Endothelial cell of umbilical vein (primary cell): ENCODE data around the gene SERPINE1. TPM values are rescaled to one million over a fixed set of nuclear protein-coding genes. Genes with fewer than 3 reads are reported as not detected.

ENCODE experiments used
- BruUV-seq: library from RNA; stranded (reverse); fragments of 400-500 nt; replicated peaks from 2 replicates; lab custom pipeline; 2021; lab: Mats Ljungman, UMichigan
- CTCF ChIA-PET: fragments of 300-600, 350-600 bp; sonication (Branson Sonifier 250); formaldehyde crosslinking; loops from one replicate; lab custom pipeline; 2021; ENCODE audit warnings: antibody characterized with exemption, inconsistent platforms; lab: Charles Lee
- POLR2A ChIA-PET: fragments of 300-600, 350-600 bp; sonication (Branson Sonifier 250); formaldehyde crosslinking; loops from one replicate; lab custom pipeline; 2021; ENCODE audit warnings: antibody characterized with exemption, inconsistent platforms; lab: Charles Lee
- DNase-seq: peaks from one replicate; pipeline ENCODE4 v3.0.0-alpha.2; 2011; ENCODE audit warnings: low read depth, low spot score
- FAIRE-seq: peaks from 2 replicates; lab custom pipeline; 2011; peaks lifted over from hg19 to GRCh38; lab: Jason Lieb, UNC
- H2AFZ ChIP-seq: 2 replicates; pipeline ENCODE4 v1.6.0; 2012; ENCODE audit warnings: low read depth, low read length, control low read depth, inconsistent platforms
- H3K27ac ChIP-seq: 2 replicates; pipeline ENCODE4 v1.5.1; 2011; ENCODE audit warnings: low read depth, mild to moderate bottlenecking, control low read depth, low read length, moderate library complexity; ENCODE audit not compliant: insufficient read depth
- H3K27me3 ChIP-seq, 2 experiments: 2 replicates each; pipeline versions ENCODE4 v1.6.0 to v1.6.1; 2011; ENCODE audit warnings: low read length in 2 of 2, mixed read lengths in 1 of 2; ENCODE audit not compliant: control insufficient read depth in 2 of 2, insufficient read depth in 2 of 2
- H3K36me3 ChIP-seq, 2 experiments: 2 replicates in 1 of 2; 3 replicates in 1 of 2; pipeline ENCODE4 v1.5.1; 2011; ENCODE audit warnings: low read length in 2 of 2, mild to moderate bottlenecking in 1 of 2, moderate library complexity in 1 of 2; ENCODE audit not compliant: control insufficient read depth in 2 of 2, insufficient read depth in 2 of 2; ENCODE audit errors: extremely low read depth in 1 of 2
- H3K4me1 ChIP-seq: 3 replicates; pipeline ENCODE4 v1.5.1; 2011; ENCODE audit warnings: mild to moderate bottlenecking, low read length; ENCODE audit not compliant: control insufficient read depth, insufficient read depth; ENCODE audit errors: extremely low read depth
- H3K4me2 ChIP-seq: 2 replicates; pipeline ENCODE4 v1.6.1; 2011; ENCODE audit warnings: low read length, control low read depth, mixed read lengths; ENCODE audit not compliant: insufficient read depth
- H3K4me3 ChIP-seq, 3 experiments: fragments of 200-600 bp in 1 of 3; sonication (generic), shearing (Covaris generic) in 1 of 3; replicated peaks in 1 of 3; 2 replicates each; pipeline ENCODE4 v1.5.1; 2011 to 2016; ENCODE audit warnings: control low read depth in 3 of 3, low read length in 3 of 3, mild to moderate bottlenecking in 2 of 3, inconsistent platforms in 1 of 3, low read depth in 1 of 3, moderate library complexity in 1 of 3; ENCODE audit not compliant: insufficient read depth in 1 of 3
- H3K79me2 ChIP-seq: 2 replicates; pipeline ENCODE4 v1.6.0; 2012; ENCODE audit warnings: low read length, inconsistent platforms; ENCODE audit not compliant: control insufficient read depth, insufficient read depth
- H3K9ac ChIP-seq: replicated peaks from 2 replicates; pipeline ENCODE3; 2011; ENCODE audit warnings: low read length, control low read depth; ENCODE audit not compliant: insufficient read depth; ENCODE audit errors: extremely low read depth
- H3K9me1 ChIP-seq: replicated peaks from 3 replicates; pipeline ENCODE4 v1.6.0; 2011; ENCODE audit warnings: mild to moderate bottlenecking, low read length; ENCODE audit not compliant: control insufficient read depth, insufficient read depth; ENCODE audit errors: extremely low read depth
- H3K9me3 ChIP-seq: replicated peaks from 2 replicates; pipeline ENCODE4 v1.5.1; 2012; ENCODE audit warnings: low read length, inconsistent platforms; ENCODE audit not compliant: control insufficient read depth, insufficient read depth
- H4K20me1 ChIP-seq: replicated peaks from 2 replicates; pipeline ENCODE3; 2011; ENCODE audit warnings: mild to moderate bottlenecking, low read length; ENCODE audit not compliant: control insufficient read depth, insufficient read depth; ENCODE audit errors: extremely low read depth
- EZH2 ChIP-seq: IDR thresholded peaks from 2 replicates; pipeline ENCODE4 v1.6.1; 2012; ENCODE audit warnings: borderline replicate concordance, low read depth, mild to moderate bottlenecking, moderate library complexity, low read length, inconsistent platforms; ENCODE audit not compliant: severe bottlenecking
- FOS ChIP-seq: IDR thresholded peaks from 2 replicates; pipeline ENCODE4 v1.6.1; 2011; ENCODE audit warnings: mild to moderate bottlenecking, low read length, moderate library complexity, borderline replicate concordance; ENCODE audit not compliant: insufficient read depth
- GATA2 ChIP-seq: IDR thresholded peaks from 2 replicates; pipeline ENCODE4 v1.7.0; 2011; ENCODE audit warnings: low read depth, mild to moderate bottlenecking, moderate library complexity, mixed read lengths, low read length; ENCODE audit not compliant: insufficient read length, insufficient read depth
- JUN ChIP-seq: IDR thresholded peaks from 2 replicates; pipeline ENCODE4 v1.6.1; 2011; ENCODE audit warnings: borderline replicate concordance, low read depth; ENCODE audit not compliant: insufficient read length, insufficient read depth
- MYC ChIP-seq: IDR thresholded peaks from one replicate; pipeline ENCODE4 v1.6.1; 2011; ENCODE audit warnings: mild to moderate bottlenecking, low read depth, low read length
- POLR2A ChIP-seq: IDR thresholded peaks from 2 replicates; pipeline ENCODE4 v1.6.1; 2012; ENCODE audit warnings: low read depth, mild to moderate bottlenecking, control low read depth, low read length
- POLR2AphosphoS5 ChIP-seq: IDR thresholded peaks from 2 replicates; pipeline ENCODE4 v1.6.1; 2012; ENCODE audit warnings: low read depth, mild to moderate bottlenecking, control low read depth, low read length, moderate library complexity; ENCODE audit not compliant: insufficient read depth
- dilution Hi-C: fragments of 300-500 bp; cut with MboI; formaldehyde crosslinking; loops from one replicate; pipeline ENCODE4 v1.15.0; 2019; ENCODE audit warnings: low sequenced_read_pairs; ENCODE audit not compliant: extremely low pct_ligation_motif_present
- intact Hi-C: fragments of 100-400 bp; cut with micrococcal nuclease; formaldehyde crosslinking; loops from one replicate; pipeline ENCODE4 v1.10.0; 2022
- polyA plus RNA-seq, 4 experiments: library from polyadenylated mRNA; depleted of rRNA in 3 of 4; stranded (reverse) in 3 of 4; unstranded in 1 of 4; fragments of >200 nt; gene quantifications; 2 replicates each; pipeline versions ENCODE4 v1.2.1 to v1.2.3, GENCODE V29; 2011 to 2012; ENCODE audit warnings: missing spikeins in 1 of 4
- total RNA-seq: library from RNA; stranded (reverse); gene quantifications from 2 replicates; pipeline ENCODE4 v1.2.3, GENCODE V29; 2021
- TF ChIP-seq, protein P1 (sequence below), 2 donors: IDR thresholded peaks; 1 replicate in 1 of 2; 2 replicates in 1 of 2; pipeline ENCODE4 v1.5.1; 2011; ENCODE audit warnings: low read length in 2 of 2, mild to moderate bottlenecking in 2 of 2, moderate library complexity in 2 of 2, control low read depth in 1 of 2, inconsistent platforms in 1 of 2, low read depth in 1 of 2; ENCODE audit not compliant: insufficient read depth in 1 of 2; ENCODE audit errors: extremely low read depth in 1 of 2
- TF ChIP-seq, protein P2 (sequence below): IDR thresholded peaks from 2 replicates; pipeline ENCODE4 v1.6.1; 2011; ENCODE audit not compliant: insufficient read depth, insufficient read length

The SERPINE1 gene
- total and polyA plus RNA-seq, 2 donors (not counting 3 experiments of a cell fraction or from before 2014, with no cell fraction given): 2,296 to 4,637 TPM

DNA sequence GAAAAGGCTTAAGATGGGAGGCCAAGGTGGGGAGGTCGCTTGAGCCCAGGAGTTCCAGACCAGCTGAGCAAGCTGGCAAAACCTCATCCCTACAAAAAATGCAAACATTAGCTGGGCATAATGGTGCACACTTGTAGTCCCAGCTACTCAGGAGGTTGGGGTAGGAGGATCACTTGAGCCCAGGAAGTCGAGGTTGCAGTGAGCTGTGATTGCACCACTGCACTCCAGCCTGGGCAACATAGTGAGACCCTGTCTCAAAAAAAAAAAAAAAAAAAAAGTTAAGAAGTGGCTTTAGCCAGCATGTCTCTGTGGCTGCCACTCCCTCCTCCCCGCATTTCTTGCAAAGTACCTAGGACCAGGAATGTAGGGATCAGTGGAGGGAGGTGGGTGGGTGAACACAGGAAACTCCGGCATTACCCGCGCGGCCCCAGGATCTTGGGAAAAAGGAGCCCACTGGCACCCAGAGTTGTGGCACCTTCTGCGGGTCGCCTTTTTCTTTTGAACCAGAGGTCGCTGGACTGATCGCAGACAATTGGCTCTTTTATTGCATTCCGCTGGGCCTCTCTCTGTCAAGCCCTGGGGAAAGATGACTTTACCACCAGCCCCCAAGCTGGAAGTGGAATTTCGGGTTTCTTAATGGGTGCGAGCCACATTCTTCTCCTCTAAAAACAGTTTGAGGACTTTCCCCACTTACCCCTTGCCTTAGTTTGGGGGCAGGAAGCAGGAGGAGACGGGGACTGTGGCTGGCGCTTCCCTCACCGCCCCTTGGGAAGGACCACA lies 35.0 kb downstream of the SERPINE1 start:
- intact Hi-C loops: loop anchor here (10.0 kb wide), 1 partner anchor 267 kb away; the partner anchor contains the start of gene ACHE
- FAIRE-seq (no peak), DNase-seq (no peak)
- ChIA-PET POLR2A (no interaction called here), CTCF (interaction anchor here (0.7 to 1.7 kb wide), 3 partner anchors 18 to 67 kb away, joined by 3 to 16 read pairs (median 3); no protein-coding TSS in a partner anchor)
- Histone ChIP-seq H3K4me3 (no peak overlapping the region), H3K4me2 (no peak overlapping the region), H3K27ac (no peak overlapping the region), H3K4me1 (peaks cover 16% of the 10 kb centered on the region), H3K27me3 (peaks cover 22 to 30% of the 10 kb centered on the region in 2 experiments), H3K9me1 (no peaks in the 10 kb centered on the region), H4K20me1 (no peaks in the 10 kb centered on the region), H3K9ac (no peak overlapping the region), H3K9me3 (no peaks in the 10 kb centered on the region), H3K36me3 (peaks cover 5 to 15% of the 10 kb centered on the region in 2 experiments), H2AFZ (no peak overlapping the region), H3K79me2 (no peaks in the 10 kb centered on the region)
- TF ChIP-seq GATA2 (no peak), MYC (no peak), POLR2A (no peak), POLR2AphosphoS5 (no peak), JUN (no peak), EZH2 (no peak), FOS (no peak)
- TF ChIP-seq, protein P1, sequence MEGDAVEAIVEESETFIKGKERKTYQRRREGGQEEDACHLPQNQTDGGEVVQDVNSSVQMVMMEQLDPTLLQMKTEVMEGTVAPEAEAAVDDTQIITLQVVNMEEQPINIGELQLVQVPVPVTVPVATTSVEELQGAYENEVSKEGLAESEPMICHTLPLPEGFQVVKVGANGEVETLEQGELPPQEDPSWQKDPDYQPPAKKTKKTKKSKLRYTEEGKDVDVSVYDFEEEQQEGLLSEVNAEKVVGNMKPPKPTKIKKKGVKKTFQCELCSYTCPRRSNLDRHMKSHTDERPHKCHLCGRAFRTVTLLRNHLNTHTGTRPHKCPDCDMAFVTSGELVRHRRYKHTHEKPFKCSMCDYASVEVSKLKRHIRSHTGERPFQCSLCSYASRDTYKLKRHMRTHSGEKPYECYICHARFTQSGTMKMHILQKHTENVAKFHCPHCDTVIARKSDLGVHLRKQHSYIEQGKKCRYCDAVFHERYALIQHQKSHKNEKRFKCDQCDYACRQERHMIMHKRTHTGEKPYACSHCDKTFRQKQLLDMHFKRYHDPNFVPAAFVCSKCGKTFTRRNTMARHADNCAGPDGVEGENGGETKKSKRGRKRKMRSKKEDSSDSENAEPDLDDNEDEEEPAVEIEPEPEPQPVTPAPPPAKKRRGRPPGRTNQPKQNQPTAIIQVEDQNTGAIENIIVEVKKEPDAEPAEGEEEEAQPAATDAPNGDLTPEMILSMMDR (IDR thresholded peaks at IDR 0.05; ENCODE audit: extremely low read depth in 1 of 2, insufficient read depth in 1 of 2, low read depth in 1 of 2, low read length in 2 of 2): no peak
- TF ChIP-seq, protein P2, sequence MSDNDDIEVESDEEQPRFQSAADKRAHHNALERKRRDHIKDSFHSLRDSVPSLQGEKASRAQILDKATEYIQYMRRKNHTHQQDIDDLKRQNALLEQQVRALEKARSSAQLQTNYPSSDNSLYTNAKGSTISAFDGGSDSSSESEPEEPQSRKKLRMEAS: no peak
- BruUV-seq: no TSS peak
- dilution Hi-C loops: no loop called here
